HepG2 (cell line): ENCODE data around the gene GPBAR1. TPM values are rescaled to one million over a fixed set of nuclear protein-coding genes. Genes with fewer than 3 reads are reported as not detected.
A peak's percentile ranks its signal among the peaks of the same experiment; 100 is the strongest.

Experiments
- CC2D1A ChIP-seq: sonication (generic); formaldehyde crosslinking; IDR thresholded peaks from 2 replicates; pipeline ENCODE4 v1.8.1; 2023; ENCODE audit warnings: mild to moderate bottlenecking, missing genetic modification reagents
- CHD2 ChIP-seq: IDR thresholded peaks from 2 replicates; pipeline ENCODE4 v1.6.1; 2011; ENCODE audit warnings: low read depth, low read length, improper control_type of control experiment
- EED ChIP-seq: sonication (generic); formaldehyde crosslinking; IDR thresholded peaks from 2 replicates; pipeline ENCODE4 v1.5.0; 2020; ENCODE audit warnings: mild to moderate bottlenecking, missing genetic modification reagents
- HHEX ChIP-seq: IDR thresholded peaks from 2 replicates; pipeline ENCODE4 v1.6.1; 2016; ENCODE audit warnings: control low read depth
- HOXA5 ChIP-seq: sonication (generic); formaldehyde crosslinking; IDR thresholded peaks from 2 replicates; pipeline ENCODE4 v1.4.0; 2020; ENCODE audit warnings: missing genetic modification reagents
- KMT2A ChIP-seq: sonication (generic); formaldehyde crosslinking; IDR thresholded peaks from 2 replicates; pipeline ENCODE4 v1.4.0; 2020; ENCODE audit warnings: missing genetic modification reagents
- NFE2L1 ChIP-seq: sonication (generic); formaldehyde crosslinking; IDR thresholded peaks from 2 replicates; pipeline ENCODE4 v1.4.0; 2020; ENCODE audit warnings: missing genetic modification reagents, mild to moderate bottlenecking, borderline replicate concordance
- PHF21A ChIP-seq: sonication (generic); formaldehyde crosslinking; IDR thresholded peaks from 2 replicates; pipeline ENCODE4 v1.5.0; 2020; ENCODE audit warnings: mild to moderate bottlenecking, missing genetic modification reagents
- RAD51 ChIP-seq: fragments of 450-650 bp; IDR thresholded peaks from 2 replicates; pipeline ENCODE4 v1.6.1; 2016; ENCODE audit warnings: borderline replicate concordance
- XBP1 ChIP-seq: sonication (generic); formaldehyde crosslinking; IDR thresholded peaks from 2 replicates; pipeline ENCODE4 v1.5.0; 2020; ENCODE audit warnings: missing genetic modification reagents
- ZBTB3 ChIP-seq: sonication (generic); formaldehyde crosslinking; IDR thresholded peaks from 2 replicates; pipeline ENCODE4 v1.4.0; 2020; ENCODE audit warnings: low read depth, mild to moderate bottlenecking, moderate library complexity, missing genetic modification reagents, borderline replicate concordance
- ZFP90 ChIP-seq: sonication (generic); formaldehyde crosslinking; IDR thresholded peaks from 2 replicates; pipeline ENCODE4 v1.8.0; 2022; ENCODE audit warnings: missing genetic modification reagents, mild to moderate bottlenecking, inconsistent platforms, borderline replicate concordance
- ZFX ChIP-seq: sonication (generic); formaldehyde crosslinking; IDR thresholded peaks from 2 replicates; pipeline ENCODE4 v1.4.0; 2020; ENCODE audit warnings: mild to moderate bottlenecking, low read depth, missing genetic modification reagents, moderate library complexity
- ZNF24 ChIP-seq: fragments of 450-650 bp; IDR thresholded peaks from 2 replicates; pipeline ENCODE4 v1.6.1; 2017; ENCODE audit warnings: antibody characterized with exemption, mild to moderate bottlenecking
- ZNF660 ChIP-seq: sonication (generic); formaldehyde crosslinking; IDR thresholded peaks from 2 replicates; pipeline ENCODE4 v1.5.1; 2020; ENCODE audit warnings: mild to moderate bottlenecking, low read depth, missing genetic modification reagents, borderline replicate concordance
- ZNF766 ChIP-seq: sonication (generic); formaldehyde crosslinking; IDR thresholded peaks from 2 replicates; pipeline ENCODE4 v1.5.0; 2020; ENCODE audit warnings: missing genetic modification reagents, borderline replicate concordance
- ZSCAN20 ChIP-seq: sonication (generic); formaldehyde crosslinking; IDR thresholded peaks from 2 replicates; pipeline ENCODE4 v1.4.0; 2020; ENCODE audit warnings: missing genetic modification reagents, mild to moderate bottlenecking, borderline replicate concordance
- polyA plus RNA-seq, 8 experiments: library from polyadenylated mRNA; depleted of rRNA in 3 of 8; stranded (reverse) in 7 of 8; unstranded in 1 of 8; fragments of >200 nt; fragmentation: Illumina TruSeq in 4 of 8; extraction: Trizol in 4 of 8; gene quantifications; 2 replicates each; pipeline versions ENCODE4 v1.2.1 to v1.2.3, GENCODE V29; 2011 to 2016; ENCODE audit warnings: low read depth in 4 of 8, missing spikeins in 1 of 8, mixed read lengths in 1 of 8; ENCODE audit not compliant: insufficient read depth in 1 of 8
- total RNA-seq, 5 experiments: library from RNA; depleted of rRNA; stranded (reverse); fragments of >200 nt; fragmentation: Illumina TruSeq; extraction: Trizol; gene quantifications; 2 replicates each; pipeline ENCODE4 v1.2.3, GENCODE V29; 2016; ENCODE audit warnings: low read depth in 1 of 5
- TF ChIP-seq, protein P1 (sequence below): sonication (generic); formaldehyde crosslinking; conservative IDR thresholded peaks from 2 replicates; pipeline ENCODE4 v1.4.0; 2020; ENCODE audit warnings: missing genetic modification reagents
- TF ChIP-seq, protein P2 (sequence below): sonication (generic); formaldehyde crosslinking; IDR thresholded peaks from 2 replicates; pipeline ENCODE4 v1.8.0; 2022; ENCODE audit warnings: mild to moderate bottlenecking, missing genetic modification reagents; ENCODE audit not compliant: insufficient replicate concordance
- TF ChIP-seq, protein P3 (sequence below): sonication (generic); formaldehyde crosslinking; IDR thresholded peaks from 2 replicates; pipeline ENCODE4 v1.5.0; 2020; ENCODE audit warnings: missing genetic modification reagents, mild to moderate bottlenecking, borderline replicate concordance
- TF ChIP-seq, protein P4 (sequence below): sonication (generic); formaldehyde crosslinking; IDR thresholded peaks from 2 replicates; pipeline ENCODE4 v1.4.0; 2020; ENCODE audit warnings: missing genetic modification reagents
- TF ChIP-seq, protein P5 (sequence below): sonication (generic); formaldehyde crosslinking; conservative IDR thresholded peaks from 2 replicates; pipeline ENCODE4 v1.8.1; 2023; ENCODE audit warnings: missing genetic modification reagents

GPBAR1 gene
- total and polyA plus RNA-seq, 2 of the 13 experiments (the other 11 are each of a cell fraction or from before 2014, with no cell fraction given) = 0.05 to 0.09 TPM

DNA sequence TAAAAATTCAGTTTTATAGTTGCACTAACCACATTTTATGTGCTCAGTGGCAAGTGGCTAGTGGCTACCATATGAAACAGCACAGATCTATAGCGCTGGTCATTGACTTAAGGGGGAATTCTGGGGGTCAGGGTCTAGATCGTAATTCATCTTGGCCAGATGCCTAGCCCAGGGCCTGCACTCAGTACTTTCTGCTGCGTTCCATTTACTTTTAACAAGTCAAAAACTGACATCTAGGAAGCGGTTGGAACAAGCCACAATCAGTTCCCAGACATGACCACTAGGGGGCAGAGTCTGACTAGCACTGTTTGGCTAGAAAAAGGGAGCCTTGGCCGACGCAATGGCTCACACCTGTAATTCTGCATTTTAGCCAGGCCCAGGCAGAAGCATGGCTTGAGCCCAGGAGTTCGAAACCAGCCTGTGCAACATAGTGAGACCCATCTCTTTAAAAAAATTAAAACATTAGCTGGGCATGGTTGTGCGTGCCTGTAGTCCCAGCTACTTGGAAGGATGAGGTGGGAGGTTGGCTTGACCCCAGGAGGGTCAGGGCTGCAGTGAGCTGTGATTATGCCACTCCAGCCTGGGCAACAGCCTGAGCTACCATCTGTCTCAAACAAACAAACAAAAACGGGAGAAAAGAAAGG lies 40.5 kb downstream of the GPBAR1 start (continued):
- TF ChIP-seq, protein P1, sequence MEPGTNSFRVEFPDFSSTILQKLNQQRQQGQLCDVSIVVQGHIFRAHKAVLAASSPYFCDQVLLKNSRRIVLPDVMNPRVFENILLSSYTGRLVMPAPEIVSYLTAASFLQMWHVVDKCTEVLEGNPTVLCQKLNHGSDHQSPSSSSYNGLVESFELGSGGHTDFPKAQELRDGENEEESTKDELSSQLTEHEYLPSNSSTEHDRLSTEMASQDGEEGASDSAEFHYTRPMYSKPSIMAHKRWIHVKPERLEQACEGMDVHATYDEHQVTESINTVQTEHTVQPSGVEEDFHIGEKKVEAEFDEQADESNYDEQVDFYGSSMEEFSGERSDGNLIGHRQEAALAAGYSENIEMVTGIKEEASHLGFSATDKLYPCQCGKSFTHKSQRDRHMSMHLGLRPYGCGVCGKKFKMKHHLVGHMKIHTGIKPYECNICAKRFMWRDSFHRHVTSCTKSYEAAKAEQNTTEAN (CRISPR knock-in tag) = peak; percentile 51; the same call in 1 of the 2 replicates
- TF ChIP-seq ZNF24 = peak; percentile 23; the same call in 1 of the 2 replicates
- no peak for TF ChIP-seq EED (CRISPR knock-in tag)
- TF ChIP-seq, protein P2, sequence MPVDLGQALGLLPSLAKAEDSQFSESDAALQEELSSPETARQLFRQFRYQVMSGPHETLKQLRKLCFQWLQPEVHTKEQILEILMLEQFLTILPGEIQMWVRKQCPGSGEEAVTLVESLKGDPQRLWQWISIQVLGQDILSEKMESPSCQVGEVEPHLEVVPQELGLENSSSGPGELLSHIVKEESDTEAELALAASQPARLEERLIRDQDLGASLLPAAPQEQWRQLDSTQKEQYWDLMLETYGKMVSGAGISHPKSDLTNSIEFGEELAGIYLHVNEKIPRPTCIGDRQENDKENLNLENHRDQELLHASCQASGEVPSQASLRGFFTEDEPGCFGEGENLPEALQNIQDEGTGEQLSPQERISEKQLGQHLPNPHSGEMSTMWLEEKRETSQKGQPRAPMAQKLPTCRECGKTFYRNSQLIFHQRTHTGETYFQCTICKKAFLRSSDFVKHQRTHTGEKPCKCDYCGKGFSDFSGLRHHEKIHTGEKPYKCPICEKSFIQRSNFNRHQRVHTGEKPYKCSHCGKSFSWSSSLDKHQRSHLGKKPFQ (CRISPR knock-in tag) = peak; percentile 66
- no peak for TF ChIP-seq NFE2L1 (CRISPR knock-in tag)
- TF ChIP-seq, protein P3, sequence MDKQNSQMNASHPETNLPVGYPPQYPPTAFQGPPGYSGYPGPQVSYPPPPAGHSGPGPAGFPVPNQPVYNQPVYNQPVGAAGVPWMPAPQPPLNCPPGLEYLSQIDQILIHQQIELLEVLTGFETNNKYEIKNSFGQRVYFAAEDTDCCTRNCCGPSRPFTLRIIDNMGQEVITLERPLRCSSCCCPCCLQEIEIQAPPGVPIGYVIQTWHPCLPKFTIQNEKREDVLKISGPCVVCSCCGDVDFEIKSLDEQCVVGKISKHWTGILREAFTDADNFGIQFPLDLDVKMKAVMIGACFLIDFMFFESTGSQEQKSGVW (CRISPR knock-in tag) = no peak
- no peak; the same call in 1 of the 2 replicates for TF ChIP-seq ZSCAN20 (CRISPR knock-in tag)
- TF ChIP-seq, protein P4, sequence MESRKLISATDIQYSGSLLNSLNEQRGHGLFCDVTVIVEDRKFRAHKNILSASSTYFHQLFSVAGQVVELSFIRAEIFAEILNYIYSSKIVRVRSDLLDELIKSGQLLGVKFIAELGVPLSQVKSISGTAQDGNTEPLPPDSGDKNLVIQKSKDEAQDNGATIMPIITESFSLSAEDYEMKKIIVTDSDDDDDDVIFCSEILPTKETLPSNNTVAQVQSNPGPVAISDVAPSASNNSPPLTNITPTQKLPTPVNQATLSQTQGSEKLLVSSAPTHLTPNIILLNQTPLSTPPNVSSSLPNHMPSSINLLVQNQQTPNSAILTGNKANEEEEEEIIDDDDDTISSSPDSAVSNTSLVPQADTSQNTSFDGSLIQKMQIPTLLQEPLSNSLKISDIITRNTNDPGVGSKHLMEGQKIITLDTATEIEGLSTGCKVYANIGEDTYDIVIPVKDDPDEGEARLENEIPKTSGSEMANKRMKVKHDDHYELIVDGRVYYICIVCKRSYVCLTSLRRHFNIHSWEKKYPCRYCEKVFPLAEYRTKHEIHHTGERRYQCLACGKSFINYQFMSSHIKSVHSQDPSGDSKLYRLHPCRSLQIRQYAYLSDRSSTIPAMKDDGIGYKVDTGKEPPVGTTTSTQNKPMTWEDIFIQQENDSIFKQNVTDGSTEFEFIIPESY = peak; percentile 65; the same call in 1 of the 2 replicates
- no peak for TF ChIP-seq RAD51
- TF ChIP-seq ZNF766 (CRISPR knock-in tag) = no peak
- TF ChIP-seq ZFP90 = no peak; the same call in 1 of the 2 replicates
- peak; percentile 66; the same call in 1 of the 2 replicates for TF ChIP-seq HOXA5 (CRISPR knock-in tag)
- TF ChIP-seq HHEX = no peak
- peak; percentile 50; the same call in 1 of the 2 replicates for TF ChIP-seq KMT2A (CRISPR knock-in tag)
- TF ChIP-seq ZBTB3 (CRISPR knock-in tag) = no peak
- TF ChIP-seq ZNF660 = no peak
- TF ChIP-seq CC2D1A = no peak
- TF ChIP-seq CHD2 = no peak
- TF ChIP-seq XBP1 (CRISPR knock-in tag) = no peak
- peak; percentile 79 for TF ChIP-seq ZFX (CRISPR knock-in tag)
- TF ChIP-seq, protein P5, sequence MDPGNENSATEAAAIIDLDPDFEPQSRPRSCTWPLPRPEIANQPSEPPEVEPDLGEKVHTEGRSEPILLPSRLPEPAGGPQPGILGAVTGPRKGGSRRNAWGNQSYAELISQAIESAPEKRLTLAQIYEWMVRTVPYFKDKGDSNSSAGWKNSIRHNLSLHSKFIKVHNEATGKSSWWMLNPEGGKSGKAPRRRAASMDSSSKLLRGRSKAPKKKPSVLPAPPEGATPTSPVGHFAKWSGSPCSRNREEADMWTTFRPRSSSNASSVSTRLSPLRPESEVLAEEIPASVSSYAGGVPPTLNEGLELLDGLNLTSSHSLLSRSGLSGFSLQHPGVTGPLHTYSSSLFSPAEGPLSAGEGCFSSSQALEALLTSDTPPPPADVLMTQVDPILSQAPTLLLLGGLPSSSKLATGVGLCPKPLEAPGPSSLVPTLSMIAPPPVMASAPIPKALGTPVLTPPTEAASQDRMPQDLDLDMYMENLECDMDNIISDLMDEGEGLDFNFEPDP = no peak
- peak; percentile 71; the same call in 1 of the 2 replicates for TF ChIP-seq PHF21A (CRISPR knock-in tag)
